Activated T-cell treated with anti-CD3 and anti-CD28 coated beads, Interleukin-2, amount 50 U/mL, for 72 hours (primary cell): Measurements from ENCODE around the gene SLC24A1. TPM values are rescaled to one million over a fixed set of nuclear protein-coding genes. Genes with fewer than 3 reads are reported as not detected.

ENCODE experiments used
- ATAC-seq, 2 donors: fragments of 150-1000 bp; cut with Tn5 transposase; replicated peaks in 1 of 2; 2 replicates each; pipeline ENCODE4 v1.10.0; 2021; ENCODE audit warnings: moderate library complexity in 2 of 2, mild to moderate bottlenecking in 1 of 2
- DNase-seq, 2 donors: peaks; one replicate each; pipeline ENCODE4 v3.0.0; 2021 to 2022; ENCODE audit warnings: mixed read lengths in 1 of 2
- H3K27ac Mint-ChIP-seq: one replicate; pipeline ENCODE4 v1.8.0; 2022; ENCODE audit warnings: mild to moderate bottlenecking, moderate library complexity, mixed read lengths
- H3K27me3 Mint-ChIP-seq: one replicate; pipeline ENCODE4 v1.8.0; 2022; ENCODE audit warnings: low read depth, mixed read lengths
- H3K36me3 Mint-ChIP-seq, 2 donors: one replicate each; pipeline ENCODE4 v1.8.0; 2022; ENCODE audit warnings: mixed read lengths in 2 of 2, mild to moderate bottlenecking in 1 of 2; ENCODE audit not compliant: insufficient read depth in 2 of 2
- H3K4me1 Mint-ChIP-seq: one replicate; pipeline ENCODE4 v1.8.0; 2022; ENCODE audit warnings: low read depth, mixed read lengths
- H3K4me3 Mint-ChIP-seq, 2 donors: one replicate each; pipeline ENCODE4 v1.8.0; 2022; ENCODE audit warnings: mild to moderate bottlenecking in 2 of 2, mixed read lengths in 2 of 2, moderate library complexity in 2 of 2
- H3K9me3 Mint-ChIP-seq, 2 donors: one replicate each; pipeline ENCODE4 v1.8.0; 2022; ENCODE audit warnings: mixed read lengths in 2 of 2
- total RNA-seq, 2 donors: library from RNA; stranded (reverse); gene quantifications; one replicate each; pipeline ENCODE4 v1.2.3, GENCODE V29; 2022

SLC24A1 gene
- total RNA-seq, 2 donors from 2014 or later: 7.7 to 12.9 TPM

GRCh38 chr15:65680544-65680943 lies 58.8 kb downstream of the SLC24A1 start:
- ATAC-seq (no peak), DNase-seq (no peak)
- Mint-ChIP-seq H3K4me3 (no peak overlapping the region), H3K27ac (no peak overlapping the region), H3K4me1 (peaks cover 19% of the 10 kb centered on the region), H3K27me3 (no peaks in the 10 kb centered on the region), H3K9me3 (no peaks in the 10 kb centered on the region), H3K36me3 (peaks cover 0 to 3% of the 10 kb centered on the region in 2 donors)

- H3K27ac Mint-ChIP-seq: no peak overlapping the region
- no peaks in the 10 kb centered on the region for H3K27me3 Mint-ChIP-seq
- ATAC-seq (peak; percentile 15 to 32), DNase-seq (no peak)
- H3K4me1 Mint-ChIP-seq: peaks cover 19% of the 10 kb centered on the region
- no peaks in the 10 kb centered on the region for H3K9me3 Mint-ChIP-seq
- H3K4me3 Mint-ChIP-seq: no peak overlapping the region
- peaks cover 0 to 5% of the 10 kb centered on the region in 2 donors for H3K36me3 Mint-ChIP-seq
Measured at GRCh38 chr15:65682404-65682911, 60.7 kb downstream of the SLC24A1 start.

DNA sequence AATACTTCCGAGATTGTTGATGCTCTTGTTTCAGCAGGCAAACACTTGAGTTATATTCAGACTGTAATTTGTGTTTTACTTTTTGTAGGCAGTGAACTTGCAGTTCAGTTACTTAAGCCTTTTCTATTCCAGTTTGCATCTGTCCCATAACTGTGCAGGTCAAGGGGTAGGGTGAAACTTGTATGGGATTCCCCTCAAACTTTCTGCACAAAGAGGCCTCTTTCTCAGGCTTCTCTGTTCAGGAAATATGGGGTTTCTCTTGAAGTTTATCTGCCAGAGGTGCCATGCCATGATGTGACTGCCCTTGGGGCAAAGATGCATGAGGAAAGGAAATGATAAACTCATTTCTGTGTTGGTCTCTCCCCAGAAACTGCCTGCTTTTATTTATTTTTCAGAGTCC lies 66.7 kb downstream of the SLC24A1 start:
- peaks cover 18 to 43% of the 10 kb centered on the region in 2 donors for H3K36me3 Mint-ChIP-seq
- H3K9me3 Mint-ChIP-seq: no peaks in the 10 kb centered on the region
- H3K4me1 Mint-ChIP-seq: peaks cover 23% of the 10 kb centered on the region
- DNase-seq (no peak), ATAC-seq (no peak)
- H3K27ac Mint-ChIP-seq: no peak overlapping the region
- H3K27me3 Mint-ChIP-seq: no peaks in the 10 kb centered on the region
- H3K4me3 Mint-ChIP-seq: no peak overlapping the region

DNA sequence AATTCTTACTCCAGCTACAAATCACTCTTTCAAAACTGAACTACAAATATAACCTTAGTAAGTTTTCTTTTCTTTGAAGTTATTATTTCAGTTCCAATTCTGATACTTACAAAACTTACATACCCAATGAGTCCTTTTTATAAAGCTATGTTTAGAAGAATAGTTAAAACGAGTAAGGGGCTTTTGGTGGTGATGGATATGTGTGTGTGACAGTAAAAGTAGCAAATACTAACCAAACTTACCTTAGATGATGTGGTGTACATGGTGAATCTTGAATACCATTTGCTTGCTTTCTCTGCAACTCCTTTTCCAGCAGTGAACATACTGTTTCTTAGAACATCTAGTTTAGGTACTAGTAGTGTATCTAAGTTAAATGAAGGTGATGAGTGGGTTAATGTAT lies 68.4 kb downstream of the SLC24A1 start:
- H3K4me3 Mint-ChIP-seq: no peak overlapping the region
- DNase-seq (no peak), ATAC-seq (no peak)
- H3K9me3 Mint-ChIP-seq: no peaks in the 10 kb centered on the region
- no peaks in the 10 kb centered on the region for H3K27me3 Mint-ChIP-seq
- H3K4me1 Mint-ChIP-seq: peaks cover 17% of the 10 kb centered on the region
- peak overlapping the region; percentile 31 for H3K27ac Mint-ChIP-seq
- peaks cover 18 to 47% of the 10 kb centered on the region in 2 donors for H3K36me3 Mint-ChIP-seq

DNA sequence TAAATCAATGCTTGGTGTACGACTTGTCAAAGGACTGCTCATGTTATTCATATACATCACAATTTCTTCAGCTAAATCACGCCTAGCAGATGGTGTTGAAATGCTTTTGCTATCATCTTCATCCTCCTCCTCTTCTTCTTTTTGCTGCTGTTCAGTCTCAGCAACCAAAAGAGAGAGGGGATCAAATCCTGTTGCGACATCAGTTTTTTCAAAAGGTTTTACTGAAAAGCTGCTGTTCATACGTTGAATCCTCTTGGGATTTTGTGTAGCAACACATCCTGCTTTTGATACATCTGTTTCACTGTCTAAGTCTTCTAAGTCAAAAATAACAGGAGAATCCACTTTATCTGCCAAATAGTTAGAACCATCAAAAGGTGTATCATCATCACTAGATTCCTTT lies 69.0 kb downstream of the SLC24A1 start:
- ATAC-seq: no peak
- Mint-ChIP-seq H3K27me3 (no peaks in the 10 kb centered on the region), H3K36me3 (peaks cover 18 to 46% of the 10 kb centered on the region in 2 donors), H3K27ac (no peak overlapping the region), H3K9me3 (no peaks in the 10 kb centered on the region), H3K4me3 (no peak overlapping the region), H3K4me1 (peaks cover 17% of the 10 kb centered on the region)
- no peak for DNase-seq

- H3K4me1 Mint-ChIP-seq: no peaks in the 10 kb centered on the region
- H3K27ac Mint-ChIP-seq: no peak overlapping the region
- DNase-seq (no peak), ATAC-seq (no peak)
- no peak overlapping the region for H3K4me3 Mint-ChIP-seq
- no peaks in the 10 kb centered on the region for H3K9me3 Mint-ChIP-seq
- H3K36me3 Mint-ChIP-seq: peaks cover 13 to 36% of the 10 kb centered on the region in 2 donors
- H3K27me3 Mint-ChIP-seq: no peaks in the 10 kb centered on the region
Measured at GRCh38 chr15:65695081-65695480, 73.3 kb downstream of the SLC24A1 start.

Other genes with a start within 250 kb of the SLC24A1 start
- not detected for gene IGDCC3, start 243.9 kb upstream of the SLC24A1 start, total RNA-seq
- under 1 TPM; 0.12 to 0.56 TPM for gene IGDCC4, start 199.0 kb upstream of the SLC24A1 start, total RNA-seq
- 10 to 100 TPM; 36.1 to 38.6 TPM for gene DPP8, start 104.2 kb upstream of the SLC24A1 start, total RNA-seq
- 10 to 100 TPM; 28.3 to 40.8 TPM for gene HACD3, start 91.5 kb upstream of the SLC24A1 start, total RNA-seq
- 10 to 100 TPM; 48.9 to 53.7 TPM for gene INTS14, start 10.8 kb upstream of the SLC24A1 start, total RNA-seq
- gene DENND4A, start 170.4 kb downstream of the SLC24A1 start, total RNA-seq: 10 to 100 TPM; 56.7 to 59.3 TPM
- 100 to 1,000 TPM; 137 to 145 TPM for gene RAB11A, start 247.6 kb downstream of the SLC24A1 start, total RNA-seq